Immature natural killer cell (primary cell): Measurements from ENCODE around the gene CHCHD6. TPM values are rescaled to one million over a fixed set of nuclear protein-coding genes. Genes with fewer than 3 reads are reported as not detected.

Experiments
- DNase-seq, 3 donors: peaks; one replicate each; pipeline ENCODE4 v3.0.0; 2022; ENCODE audit warnings: mixed read lengths in 1 of 3
- H3K27ac Mint-ChIP-seq, 6 donors: one replicate each; pipeline ENCODE4 v1.8.0; 2020; ENCODE audit warnings: mixed read lengths in 6 of 6, mild to moderate bottlenecking in 5 of 6, inconsistent platforms in 4 of 6, moderate library complexity in 3 of 6
- H3K27me3 Mint-ChIP-seq, 3 donors: one replicate each; pipeline ENCODE4 v1.8.0; 2020 to 2021; ENCODE audit warnings: low read depth in 3 of 3, mild to moderate bottlenecking in 3 of 3, mixed read lengths in 3 of 3, moderate library complexity in 3 of 3, inconsistent platforms in 1 of 3
- H3K36me3 Mint-ChIP-seq, 3 donors: one replicate each; pipeline ENCODE4 v1.8.0; 2020; ENCODE audit warnings: mixed read lengths in 3 of 3, inconsistent platforms in 2 of 3, mild to moderate bottlenecking in 2 of 3
- H3K4me1 Mint-ChIP-seq, 2 donors: one replicate each; pipeline ENCODE4 v1.8.0; 2020; ENCODE audit warnings: inconsistent platforms in 2 of 2, mild to moderate bottlenecking in 2 of 2, mixed read lengths in 2 of 2, moderate library complexity in 1 of 2
- H3K4me3 Mint-ChIP-seq, 5 donors: one replicate each; pipeline ENCODE4 v1.8.0; 2020; ENCODE audit warnings: mild to moderate bottlenecking in 5 of 5, mixed read lengths in 5 of 5, inconsistent platforms in 3 of 5, moderate library complexity in 3 of 5
- H3K9me3 Mint-ChIP-seq, 6 donors: one replicate each; pipeline ENCODE4 v1.8.0; 2020; ENCODE audit warnings: mild to moderate bottlenecking in 6 of 6, mixed read lengths in 6 of 6, inconsistent platforms in 4 of 6, moderate library complexity in 3 of 6
- polyA plus RNA-seq, 3 donors: library from polyadenylated mRNA; unstranded; fragments of 300-500 nt; fragmentation: Illumina TruSeq; gene quantifications; one replicate each; pipeline ENCODE4 v1.2.3, GENCODE V29; 2021

Gene CHCHD6
- polyA plus RNA-seq, 3 donors from 2014 or later = 9.7 to 12.9 (median 9.7) TPM

GRCh38 chr3:126946405-126946804, 242.4 kb downstream of the CHCHD6 start:
- Mint-ChIP-seq H3K36me3 (peaks cover 0 to 4% (median 0%) of the 10 kb centered on the region in 3 donors), H3K27me3 (peaks cover 2 to 7% (median 7%) of the 10 kb centered on the region in 3 donors), H3K9me3 (no peaks in the 10 kb centered on the region), H3K27ac (no peak overlapping the region), H3K4me3 (no peak overlapping the region), H3K4me1 (peaks cover 0 to 6% of the 10 kb centered on the region in 2 donors)
- DNase-seq = no peak

GRCh38 chr3:126947429-126947828, 243.4 kb downstream of the CHCHD6 start:
- H3K4me1 Mint-ChIP-seq = peaks cover 0 to 6% of the 10 kb centered on the region in 2 donors
- peaks cover 2 to 7% (median 6%) of the 10 kb centered on the region in 3 donors for H3K27me3 Mint-ChIP-seq
- DNase-seq = no peak
- H3K9me3 Mint-ChIP-seq = no peaks in the 10 kb centered on the region
- peaks cover 0 to 4% (median 0%) of the 10 kb centered on the region in 3 donors for H3K36me3 Mint-ChIP-seq
- no peak overlapping the region for H3K4me3 Mint-ChIP-seq
- H3K27ac Mint-ChIP-seq = no peak overlapping the region

GRCh38 chr3:126948980-126949535, 245.0 kb downstream of the CHCHD6 start:
- Mint-ChIP-seq H3K4me3 (no peak overlapping the region), H3K27me3 (peaks cover 2 to 7% (median 4%) of the 10 kb centered on the region in 3 donors), H3K4me1 (peaks cover 0 to 6% of the 10 kb centered on the region in 2 donors), H3K9me3 (no peaks in the 10 kb centered on the region), H3K27ac (no peak overlapping the region), H3K36me3 (peaks cover 0 to 4% (median 0%) of the 10 kb centered on the region in 3 donors)
- no peak for DNase-seq

GRCh38 chr3:126951561-126951960, 247.5 kb downstream of the CHCHD6 start:
- Mint-ChIP-seq H3K36me3 (peaks cover 0 to 4% (median 0%) of the 10 kb centered on the region in 3 donors), H3K4me1 (peaks cover 0 to 6% of the 10 kb centered on the region in 2 donors), H3K4me3 (no peak overlapping the region), H3K27ac (no peak overlapping the region), H3K9me3 (no peaks in the 10 kb centered on the region), H3K27me3 (peaks cover 0 to 2% (median 0%) of the 10 kb centered on the region in 3 donors)
- DNase-seq = no peak

GRCh38 chr3:126952261-126952982, 248.4 kb downstream of the CHCHD6 start:
- H3K36me3 Mint-ChIP-seq = peaks cover 0 to under 1% (median 0%) of the 10 kb centered on the region in 3 donors
- no peak for DNase-seq
- H3K4me3 Mint-ChIP-seq = no peak overlapping the region
- peaks cover 0 to 2% (median 0%) of the 10 kb centered on the region in 3 donors for H3K27me3 Mint-ChIP-seq
- peaks cover 0 to 2% of the 10 kb centered on the region in 2 donors for H3K4me1 Mint-ChIP-seq
- H3K9me3 Mint-ChIP-seq = no peaks in the 10 kb centered on the region
- no peak overlapping the region for H3K27ac Mint-ChIP-seq

GRCh38 chr3:126952983-126953660, 249.1 kb downstream of the CHCHD6 start:
- no peak overlapping the region for H3K27ac Mint-ChIP-seq
- H3K4me1 Mint-ChIP-seq = no peaks in the 10 kb centered on the region
- peaks cover 0 to 2% (median 0%) of the 10 kb centered on the region in 3 donors for H3K27me3 Mint-ChIP-seq
- no peak for DNase-seq
- H3K4me3 Mint-ChIP-seq = no peak overlapping the region
- no peaks in the 10 kb centered on the region for H3K36me3 Mint-ChIP-seq
- H3K9me3 Mint-ChIP-seq = no peaks in the 10 kb centered on the region

DNA sequence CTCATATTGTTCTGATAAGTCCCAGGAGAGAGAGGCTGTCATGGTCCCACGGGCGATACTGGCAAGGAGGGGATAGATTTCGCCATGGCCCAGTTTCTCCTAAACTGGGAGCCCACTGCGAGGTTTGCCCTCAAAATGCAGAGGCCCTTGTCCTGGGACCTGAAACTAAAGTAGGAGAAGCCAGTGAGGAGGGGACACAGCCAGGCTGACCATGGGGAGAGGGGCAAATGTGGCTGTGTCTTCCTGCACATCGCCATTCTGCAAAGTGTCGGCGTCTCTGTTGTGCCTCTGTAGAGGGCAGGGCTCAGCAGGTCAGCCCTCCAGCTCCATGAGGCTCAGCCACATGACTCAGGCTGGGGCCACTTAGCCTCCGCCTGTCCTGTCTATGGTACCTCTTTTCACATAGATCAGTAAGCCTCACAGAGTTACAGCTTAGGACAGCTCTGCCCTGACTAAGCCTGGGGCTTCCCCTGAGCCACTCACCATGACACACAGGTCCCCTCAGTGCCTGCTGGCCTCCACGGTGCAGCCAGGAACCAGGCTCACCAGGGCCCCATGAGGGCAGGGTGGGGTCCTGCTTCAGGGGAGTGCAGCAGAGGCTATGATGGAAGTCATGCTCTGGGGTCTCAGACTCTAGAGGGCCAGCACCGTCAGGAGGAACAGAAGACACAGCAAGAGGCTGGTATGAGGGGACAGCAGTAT, 250.3 kb downstream of the CHCHD6 start:
- Mint-ChIP-seq H3K4me1 (no peaks in the 10 kb centered on the region), H3K36me3 (peaks cover 0 to 5% (median 0%) of the 10 kb centered on the region in 3 donors), H3K27ac (no peak overlapping the region), H3K27me3 (no peaks in the 10 kb centered on the region), H3K9me3 (no peaks in the 10 kb centered on the region), H3K4me3 (no peak overlapping the region)
- DNase-seq = no peak

GRCh38 chr3:126955004-126955790, 251.2 kb downstream of the CHCHD6 start:
- peaks cover 0 to 2% (median 0%) of the 10 kb centered on the region in 3 donors for H3K27me3 Mint-ChIP-seq
- no peak overlapping the region for H3K27ac Mint-ChIP-seq
- H3K9me3 Mint-ChIP-seq = no peaks in the 10 kb centered on the region
- H3K4me1 Mint-ChIP-seq = no peaks in the 10 kb centered on the region
- H3K4me3 Mint-ChIP-seq = no peak overlapping the region
- peaks cover 0 to 5% (median 0%) of the 10 kb centered on the region in 3 donors for H3K36me3 Mint-ChIP-seq
- no peak for DNase-seq

DNA sequence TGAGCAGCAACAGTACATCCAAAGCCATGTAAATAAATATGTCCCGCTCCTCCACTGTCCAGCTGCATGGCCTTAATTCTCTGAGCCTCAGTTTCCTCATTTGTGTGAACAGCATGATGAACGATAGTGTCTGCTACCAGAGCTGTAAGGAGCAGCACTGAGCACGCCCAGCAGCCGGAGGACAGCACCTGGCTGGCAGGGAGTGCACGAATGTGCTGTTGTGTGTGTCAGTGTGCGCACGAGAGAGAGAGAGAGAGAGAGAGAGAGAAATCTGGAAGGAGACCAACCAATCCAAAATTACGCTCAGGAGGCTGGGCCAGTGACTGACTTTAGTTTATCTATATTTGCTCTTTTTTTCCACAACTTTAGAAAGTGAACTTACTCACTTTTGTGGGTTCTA, 252.3 kb downstream of the CHCHD6 start:
- H3K27me3 Mint-ChIP-seq = peaks cover 0 to 2% (median 0%) of the 10 kb centered on the region in 3 donors
- H3K4me1 Mint-ChIP-seq = no peaks in the 10 kb centered on the region
- peaks cover 0 to 8% (median 0%) of the 10 kb centered on the region in 3 donors for H3K36me3 Mint-ChIP-seq
- no peak overlapping the region for H3K4me3 Mint-ChIP-seq
- no peak for DNase-seq
- H3K9me3 Mint-ChIP-seq = no peaks in the 10 kb centered on the region
- H3K27ac Mint-ChIP-seq = no peak overlapping the region

- H3K9me3 Mint-ChIP-seq = no peaks in the 10 kb centered on the region
- no peaks in the 10 kb centered on the region for H3K4me1 Mint-ChIP-seq
- no peak overlapping the region for H3K27ac Mint-ChIP-seq
- DNase-seq = no peak
- no peak overlapping the region for H3K4me3 Mint-ChIP-seq
- peaks cover 0 to 8% (median 0%) of the 10 kb centered on the region in 3 donors for H3K36me3 Mint-ChIP-seq
- peaks cover 0 to 2% (median 0%) of the 10 kb centered on the region in 3 donors for H3K27me3 Mint-ChIP-seq
Measured at GRCh38 chr3:126956866-126957650, 253.0 kb downstream of the CHCHD6 start.

- no peaks in the 10 kb centered on the region for H3K4me1 Mint-ChIP-seq
- no peak for DNase-seq
- H3K36me3 Mint-ChIP-seq = peaks cover 0 to 8% (median 0%) of the 10 kb centered on the region in 3 donors
- H3K4me3 Mint-ChIP-seq = no peak overlapping the region
- H3K9me3 Mint-ChIP-seq = no peaks in the 10 kb centered on the region
- H3K27ac Mint-ChIP-seq = no peak overlapping the region
- peaks cover 0 to 2% (median 0%) of the 10 kb centered on the region in 3 donors for H3K27me3 Mint-ChIP-seq
Measured at GRCh38 chr3:126957776-126958637, 254.0 kb downstream of the CHCHD6 start.

DNA sequence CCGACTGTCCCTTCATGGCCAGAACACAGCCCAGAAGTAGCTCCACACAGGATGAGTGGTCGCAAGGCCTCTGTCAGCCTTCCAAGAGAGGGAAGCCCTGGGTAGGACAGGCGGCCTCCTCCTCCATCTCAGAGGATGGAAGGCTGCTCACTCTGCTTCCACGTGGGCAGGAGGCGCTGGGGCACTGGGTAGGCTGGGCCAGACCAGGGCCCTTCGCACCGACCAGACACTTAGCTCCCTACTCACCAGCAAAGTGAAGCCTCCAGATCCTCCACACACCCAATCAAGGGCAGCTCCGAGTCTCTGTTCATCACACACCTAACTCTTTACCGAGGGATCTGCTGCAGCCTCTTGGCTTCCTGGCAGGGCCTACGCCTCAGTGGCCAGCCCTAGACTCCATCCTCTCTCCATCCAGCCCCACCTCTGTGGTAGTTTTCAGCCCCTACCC, 254.6 kb downstream of the CHCHD6 start:
- H3K4me3 Mint-ChIP-seq = no peak overlapping the region
- H3K9me3 Mint-ChIP-seq = no peaks in the 10 kb centered on the region
- H3K27me3 Mint-ChIP-seq = peaks cover 0 to 2% (median 0%) of the 10 kb centered on the region in 3 donors
- no peaks in the 10 kb centered on the region for H3K4me1 Mint-ChIP-seq
- H3K36me3 Mint-ChIP-seq = peaks cover 0 to 8% (median 0%) of the 10 kb centered on the region in 3 donors
- no peak for DNase-seq
- no peak overlapping the region for H3K27ac Mint-ChIP-seq
